NK-92 (cell line): ENCODE results near the gene STXBP5L.
"Not testable (repeated sequence)": the region's sequence is repeated elsewhere in the genome, so short reads cannot be mapped to it uniquely, and the experiment has no call there.

ENCODE experiments used
- DNase-seq: peaks from one replicate; lab custom pipeline; 2025; ENCODE audit not compliant: unreplicated experiment; lab: John Stamatoyannopoulos, UW

Gene STXBP5L

GRCh38 chr3:121418182-121418581, 510.2 kb downstream of the STXBP5L start:
- no peak for DNase-seq

GRCh38 chr3:121424549-121424948, 516.5 kb downstream of the STXBP5L start:
- DNase-seq: no peak

GRCh38 chr3:121430664-121431215, 522.7 kb downstream of the STXBP5L start:
- DNase-seq: no peak

- DNase-seq: no peak
These were observed 523.9 kb downstream of the STXBP5L start for GRCh38 chr3:121431726-121432517.

- no peak for DNase-seq
These were observed 528.1 kb downstream of the STXBP5L start for GRCh38 chr3:121436074-121436473.

GRCh38 chr3:121436641-121437040, 528.6 kb downstream of the STXBP5L start:
- DNase-seq: no peak

- no peak for DNase-seq
These were observed 535.5 kb downstream of the STXBP5L start for GRCh38 chr3:121443456-121443855.

GRCh38 chr3:121451752-121452151, 543.7 kb downstream of the STXBP5L start:
- DNase-seq: not testable (repeated sequence)

GRCh38 chr3:121462565-121462964, 554.6 kb downstream of the STXBP5L start:
- DNase-seq: no peak

GRCh38 chr3:121463745-121464144, 555.7 kb downstream of the STXBP5L start:
- no peak for DNase-seq

GRCh38 chr3:121467085-121467484, 559.1 kb downstream of the STXBP5L start:
- DNase-seq: no peak

- no peak for DNase-seq
These were observed 565.0 kb downstream of the STXBP5L start for GRCh38 chr3:121473001-121473400.
